Thyroid gland (tissue), 4 donors: ENCODE measurements around the gene COL12A1. TPM values are rescaled to one million over a fixed set of nuclear protein-coding genes. Genes with fewer than 3 reads are reported as not detected.

Source experiments
- DNase-seq, 2 donors: peaks; one replicate each; pipeline ENCODE4 v3.0.0-alpha.2; 2019
- H3K27ac ChIP-seq, 3 donors: fragments of 200-600 bp; sonication (generic); 1 replicate in 2 of 3; 2 replicates in 1 of 3; pipeline ENCODE4 v1.5.1; 2016 to 2019; ENCODE audit warnings: mild to moderate bottlenecking in 1 of 3, moderate library complexity in 1 of 3
- H3K27me3 ChIP-seq: fragments of 200-600 bp; sonication (generic); one replicate; pipeline ENCODE4 v1.5.1; 2019
- H3K36me3 ChIP-seq, 2 donors: fragments of 200-600 bp; sonication (generic); one replicate each; pipeline ENCODE4 v1.5.1; 2016 to 2019
- H3K4me1 ChIP-seq, 2 donors: fragments of 200-600 bp; sonication (generic); one replicate each; pipeline ENCODE4 v1.5.1; 2017 to 2019
- H3K4me3 ChIP-seq, 3 donors: fragments of 200-600 bp; sonication (generic); replicated peaks in 1 of 3; 1 replicate in 2 of 3; 2 replicates in 1 of 3; pipeline ENCODE4 v1.5.1; 2016; ENCODE audit warnings: mild to moderate bottlenecking in 1 of 3
- H3K9me3 ChIP-seq: fragments of 200-600 bp; sonication (generic); one replicate; pipeline ENCODE4 v1.5.1; 2017
- CTCF ChIP-seq, 6 experiments: fragments of 200-600 bp in 3 of 6; fragments of 450-650 bp in 3 of 6; sonication (generic) in 3 of 6; IDR thresholded peaks; one replicate each; pipeline ENCODE4 v1.5.1; 2016 to 2019; ENCODE audit warnings: antibody characterized with exemption in 6 of 6, mild to moderate bottlenecking in 2 of 6, inconsistent platforms in 1 of 6, moderate library complexity in 1 of 6
- POLR2A ChIP-seq, 2 donors: fragments of 450-650 bp; IDR thresholded peaks; one replicate each; pipeline ENCODE4 v1.6.1; 2017; ENCODE audit warnings: antibody characterized with exemption in 2 of 2, mild to moderate bottlenecking in 2 of 2, moderate library complexity in 1 of 2
- WGBS, 2 donors: methylation state at CpG; one replicate each; pipeline ENCODE4 v1.1.5; 2017; 5-methylcytosine and 5-hydroxymethylcytosine counted together
- intact Hi-C: fragments of 100-400 bp; cut with DNase I; formaldehyde crosslinking; loops from one replicate; pipeline ENCODE4 v1.15.1; 2023
- total RNA-seq, 4 donors: library from RNA; depleted of rRNA; stranded (reverse); fragments of >200 nt; gene quantifications; one replicate each; pipeline ENCODE4 v1.2.3, GENCODE V29; 2016

COL12A1 gene
- total RNA-seq, 4 donors from 2014 or later = 17.2 to 52.9 (median 27.0) TPM

GRCh38 chr6:75170691-75171560, 34.9 kb downstream of the COL12A1 start:
- Histone ChIP-seq H3K36me3 (no peaks in the 10 kb centered on the region), H3K27ac (no peak overlapping the region), H3K27me3 (no peaks in the 10 kb centered on the region), H3K4me1 (no peaks in the 10 kb centered on the region), H3K9me3 (no peaks in the 10 kb centered on the region), H3K4me3 (no peak overlapping the region)
- intact Hi-C loops = no loop called here
- WGBS, 2 donors = 62 to 76% methylated on average over 2 of the region's 2 CpGs
- no peak for DNase-seq
- TF ChIP-seq CTCF (IDR thresholded peaks at IDR 0.05) = no peak
- no peak for TF ChIP-seq POLR2A (IDR thresholded peaks at IDR 0.05)

GRCh38 chr6:75169689-75170586, 35.9 kb downstream of the COL12A1 start:
- Histone ChIP-seq H3K36me3 (no peaks in the 10 kb centered on the region), H3K4me1 (no peaks in the 10 kb centered on the region), H3K4me3 (no peak overlapping the region), H3K9me3 (no peaks in the 10 kb centered on the region), H3K27ac (no peak overlapping the region), H3K27me3 (no peaks in the 10 kb centered on the region)
- DNase-seq = no peak
- WGBS, 2 donors = 83 to 92% methylated on average over 2 of the region's 2 CpGs
- no peak for TF ChIP-seq POLR2A (IDR thresholded peaks at IDR 0.05)
- TF ChIP-seq CTCF (IDR thresholded peaks at IDR 0.05) = no peak
- intact Hi-C loops = no loop called here

- intact Hi-C loops = no loop called here
- 77 to 81% methylated on average over 2 of the region's 2 CpGs for WGBS, 2 donors
These were observed 38.0 kb downstream of the COL12A1 start for GRCh38 chr6:75167851-75168250.

GRCh38 chr6:75167325-75167724, 38.5 kb downstream of the COL12A1 start:
- H3K4me1 ChIP-seq = no peaks in the 10 kb centered on the region
- no peak overlapping the region for H3K4me3 ChIP-seq
- intact Hi-C loops = no loop called here
- H3K36me3 ChIP-seq = no peaks in the 10 kb centered on the region
- no peak for DNase-seq
- H3K27me3 ChIP-seq = no peaks in the 10 kb centered on the region
- no peaks in the 10 kb centered on the region for H3K9me3 ChIP-seq
- no peak overlapping the region for H3K27ac ChIP-seq
- TF ChIP-seq CTCF (IDR thresholded peaks at IDR 0.05) = no peak
- no peak for TF ChIP-seq POLR2A (IDR thresholded peaks at IDR 0.05)
- 57 to 63% methylated on average over 3 of the region's 3 CpGs for WGBS, 2 donors

More at GRCh38 chr6:75167851-75168250, 38.0 kb downstream of the COL12A1 start:
- no peaks in the 10 kb centered on the region for H3K9me3 ChIP-seq
- H3K36me3 ChIP-seq = no peaks in the 10 kb centered on the region
- no peaks in the 10 kb centered on the region for H3K4me1 ChIP-seq
- no peak for TF ChIP-seq POLR2A (IDR thresholded peaks at IDR 0.05)
- TF ChIP-seq CTCF (IDR thresholded peaks at IDR 0.05) = no peak
- no peak overlapping the region for H3K4me3 ChIP-seq
- no peak for DNase-seq
- no peaks in the 10 kb centered on the region for H3K27me3 ChIP-seq
- H3K27ac ChIP-seq = no peak overlapping the region
